T47D (cell line): ENCODE data around the gene RTP5.
A peak's percentile ranks its signal among the peaks of the same experiment; 100 is the strongest.

Experiments
- DNase-seq, 2 experiments: peaks; one replicate each; pipeline versions ENCODE4 v3.0.0 to v3.0.0-alpha.2; 2011 to 2012; ENCODE audit warnings: low read depth in 1 of 2, low spot score in 1 of 2
- JUND ChIP-seq: IDR thresholded peaks from 2 replicates; pipeline ENCODE4 v1.6.1; 2012; ENCODE audit warnings: low read depth
- in situ Hi-C: cut with HindIII; loops from 2 replicates; pipeline ENCODE4 v1.10.0; 2016; ENCODE audit warnings: low sequenced_read_pairs, low pct_unique_long_range_greater_than_20kb

RTP5 gene

GRCh38 chr2:241894681-241895426, 25.3 kb downstream of the RTP5 start:
- peak in 1 of 2 experiments; percentile 1 for DNase-seq
- no peak for TF ChIP-seq JUND
- in situ Hi-C loops = no loop called here

- in situ Hi-C loops = no loop called here
- no peak for TF ChIP-seq JUND
- no peak for DNase-seq
Observed at GRCh38 chr2:241895427-241895711, 25.8 kb downstream of the RTP5 start.

GRCh38 chr2:241895712-241896641, 26.4 kb downstream of the RTP5 start:
- no peak for TF ChIP-seq JUND
- DNase-seq = peak; percentile 10 to 53
- in situ Hi-C loops = no loop called here

GRCh38 chr2:241896746-241897201, 27.2 kb downstream of the RTP5 start:
- no peak for DNase-seq
- no peak for TF ChIP-seq JUND
- in situ Hi-C loops = no loop called here

- DNase-seq = no peak
- in situ Hi-C loops = no loop called here
- TF ChIP-seq JUND = no peak
Observed at GRCh38 chr2:241897231-241897916, 27.8 kb downstream of the RTP5 start.

- in situ Hi-C loops = no loop called here
- no peak for TF ChIP-seq JUND
- DNase-seq = peak in 1 of 2 experiments; percentile 0
Observed at GRCh38 chr2:241898463-241899270, 29.1 kb downstream of the RTP5 start.

GRCh38 chr2:241900251-241901017, 30.9 kb downstream of the RTP5 start:
- no peak for DNase-seq
- TF ChIP-seq JUND = no peak
- in situ Hi-C loops = no loop called here

- in situ Hi-C loops = no loop called here
- peak in 1 of 2 experiments; percentile 0 for DNase-seq
- no peak for TF ChIP-seq JUND
Observed at GRCh38 chr2:241901018-241901380, 31.5 kb downstream of the RTP5 start.

GRCh38 chr2:241901500-241902351, 32.2 kb downstream of the RTP5 start:
- TF ChIP-seq JUND = no peak
- DNase-seq = no peak
- in situ Hi-C loops = no loop called here

GRCh38 chr2:241902357-241902991, 32.9 kb downstream of the RTP5 start:
- TF ChIP-seq JUND = no peak
- no peak for DNase-seq
- in situ Hi-C loops = no loop called here
